ENCODE results near the gene CCDC12.

The CCDC12 gene

DNA sequence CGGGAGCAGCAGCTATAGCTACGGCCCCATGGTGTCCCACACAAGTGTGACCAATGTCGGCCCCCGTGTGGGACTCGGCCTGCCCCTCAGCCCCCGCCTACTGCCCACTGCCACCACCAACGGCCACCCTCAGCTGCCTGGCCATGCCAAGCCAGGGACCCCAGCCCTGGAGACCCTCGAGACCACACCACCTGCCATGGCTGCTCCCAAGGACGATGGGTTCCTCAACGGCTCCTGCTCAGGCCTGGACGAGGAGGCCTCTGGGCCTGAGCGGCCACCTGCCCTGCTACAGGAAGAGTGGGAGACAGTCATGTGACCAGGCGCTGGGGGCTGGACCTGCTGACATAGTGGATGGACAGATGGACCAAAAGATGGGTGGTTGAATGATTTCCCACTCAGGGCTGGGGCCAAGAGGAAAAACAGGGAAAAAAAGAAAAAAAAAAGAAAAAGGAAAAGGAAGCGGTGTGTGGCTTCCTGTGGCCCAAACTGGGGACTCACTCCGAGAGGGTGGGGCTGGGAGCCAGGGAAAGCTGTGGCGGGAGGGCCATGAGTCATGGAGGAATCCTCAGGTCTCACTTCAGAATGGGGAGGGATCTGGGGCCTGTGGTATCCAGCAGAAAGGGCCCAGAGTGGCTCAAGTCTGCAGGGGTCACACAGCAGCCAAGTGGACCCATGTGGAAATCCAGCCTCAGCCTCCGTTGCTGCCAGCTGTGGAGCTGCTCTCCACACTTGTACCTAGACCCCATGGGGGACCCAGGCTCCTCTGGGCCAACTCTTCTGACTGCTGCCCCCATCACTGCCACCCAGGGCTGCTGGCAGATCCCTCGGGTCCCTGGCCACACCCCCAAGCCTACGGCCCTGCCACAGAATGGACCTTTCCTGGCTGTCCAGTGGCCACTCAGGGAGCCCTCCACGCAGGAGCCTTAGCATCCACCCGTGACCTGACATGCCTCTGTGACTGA is 72.9 kb downstream of the CCDC12 start:
- no peak for DNase-seq

DNA sequence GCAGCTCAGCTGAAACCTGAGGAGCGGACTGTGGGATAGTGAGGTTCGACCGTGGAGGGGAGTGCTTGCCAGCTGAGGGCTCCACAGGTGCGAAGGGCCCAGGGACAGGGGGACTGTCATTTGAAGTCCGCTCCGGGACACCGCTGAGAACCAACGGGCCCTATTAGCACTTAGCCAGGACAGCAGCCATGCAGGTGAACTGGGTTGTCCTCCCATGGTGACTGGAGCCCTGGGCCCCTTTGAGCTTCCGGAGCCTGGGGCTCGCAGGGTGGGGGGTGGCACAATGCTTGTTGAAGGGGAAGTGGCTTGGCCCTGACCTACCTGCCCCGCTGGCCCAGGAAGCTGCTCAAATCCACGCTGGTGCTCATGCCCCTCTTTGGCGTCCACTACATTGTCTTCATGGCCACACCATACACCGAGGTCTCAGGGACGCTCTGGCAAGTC is 74.3 kb downstream of the CCDC12 start:
- DNase-seq, result no peak

DNA sequence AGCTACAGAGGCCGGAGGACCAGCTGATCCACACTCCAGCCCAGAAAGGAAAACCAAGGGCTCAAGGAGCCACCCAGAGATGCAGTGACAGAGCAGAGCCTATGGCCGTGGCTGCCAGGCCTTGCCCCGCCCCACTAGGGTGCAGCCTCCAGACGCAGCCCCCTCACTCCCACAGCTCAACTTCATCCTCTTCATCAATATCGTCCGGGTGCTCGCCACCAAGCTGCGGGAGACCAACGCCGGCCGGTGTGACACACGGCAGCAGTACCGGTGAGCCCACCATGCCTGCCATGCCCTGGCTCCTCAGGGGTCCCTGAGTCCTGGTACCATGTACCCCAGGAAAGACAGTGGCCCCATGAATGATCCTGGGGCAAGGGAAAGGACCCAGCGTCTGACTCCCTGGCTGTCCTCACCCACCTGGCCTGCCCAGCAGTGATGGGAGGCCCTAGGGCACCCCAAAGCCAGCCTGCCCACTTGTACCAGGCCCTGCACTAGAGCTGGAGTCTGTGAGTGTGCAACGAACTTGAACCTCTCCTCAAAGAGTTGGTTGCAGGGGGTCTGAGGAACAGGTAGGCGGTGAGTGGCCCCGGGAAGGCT is 74.9 kb downstream of the CCDC12 start:
- no peak for DNase-seq

DNA sequence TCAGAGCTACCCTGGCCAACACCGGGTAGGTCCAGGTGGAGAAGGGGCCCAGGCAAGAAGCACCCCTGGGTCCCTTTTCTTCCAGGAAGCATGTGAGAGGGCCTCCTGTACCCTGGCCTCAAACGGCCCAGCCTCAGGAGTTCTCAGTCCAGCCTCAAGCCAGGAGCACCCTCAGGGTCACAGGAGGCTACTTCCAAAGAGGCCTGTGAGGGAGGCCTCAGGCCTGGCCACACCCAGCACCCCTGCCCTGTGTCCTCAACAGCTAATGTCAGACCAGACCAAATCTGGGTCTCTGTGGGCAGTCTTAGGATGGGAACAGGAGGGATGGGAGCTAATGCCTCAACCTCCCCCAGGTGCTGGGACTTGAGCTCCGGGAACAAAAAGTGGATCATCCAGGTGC is 75.5 kb downstream of the CCDC12 start:
- DNase-seq, result no peak

GRCh38 chr3:46900356-46900755 is 76.2 kb downstream of the CCDC12 start:
- DNase-seq, result no peak

DNA sequence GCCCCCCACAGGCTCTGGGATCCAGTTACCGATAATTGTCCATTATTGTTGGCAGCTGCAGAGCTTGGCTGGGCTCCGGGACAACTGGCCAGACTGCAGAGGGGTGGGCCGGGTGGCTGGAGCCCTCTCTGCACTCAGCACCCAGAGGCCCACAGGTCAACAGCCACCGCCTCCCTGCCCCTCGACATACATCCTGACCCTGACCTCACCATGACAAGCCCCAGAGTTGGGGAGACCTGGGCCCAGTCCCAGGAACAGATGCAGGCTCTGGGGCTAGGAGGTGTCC is 76.6 kb downstream of the CCDC12 start:
- no peak for DNase-seq

- no peak for DNase-seq
These were observed 77.2 kb downstream of the CCDC12 start for GRCh38 chr3:46899151-46900006.

- DNase-seq, result no peak
These were observed 78.0 kb downstream of the CCDC12 start for GRCh38 chr3:46898321-46899150.

DNA sequence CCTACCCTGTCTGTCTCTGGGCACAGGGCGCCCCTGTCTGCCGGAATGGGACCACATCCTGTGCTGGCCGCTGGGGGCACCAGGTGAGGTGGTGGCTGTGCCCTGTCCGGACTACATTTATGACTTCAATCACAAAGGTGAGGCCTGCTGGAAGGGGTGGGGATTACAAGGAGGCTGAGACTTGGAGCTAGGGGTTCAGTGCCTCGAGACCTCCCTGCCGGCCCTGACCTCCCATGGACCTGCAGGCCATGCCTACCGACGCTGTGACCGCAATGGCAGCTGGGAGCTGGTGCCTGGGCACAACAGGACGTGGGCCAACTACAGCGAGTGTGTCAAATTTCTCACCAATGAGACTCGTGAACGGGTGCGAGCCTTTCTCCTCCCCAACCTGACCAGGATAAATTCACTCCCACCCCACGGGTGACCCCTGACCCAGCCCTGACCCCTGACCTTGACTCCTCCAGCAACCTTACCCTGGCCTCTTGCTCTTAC is 78.7 kb downstream of the CCDC12 start:
- no peak for DNase-seq

GRCh38 chr3:46897031-46897430 is 79.5 kb downstream of the CCDC12 start:
- DNase-seq, result no peak

- DNase-seq, result no peak
These were observed 80.2 kb downstream of the CCDC12 start for GRCh38 chr3:46896386-46896785.

GRCh38 chr3:46895761-46896160 is 80.8 kb downstream of the CCDC12 start:
- DNase-seq, result no peak

DNA sequence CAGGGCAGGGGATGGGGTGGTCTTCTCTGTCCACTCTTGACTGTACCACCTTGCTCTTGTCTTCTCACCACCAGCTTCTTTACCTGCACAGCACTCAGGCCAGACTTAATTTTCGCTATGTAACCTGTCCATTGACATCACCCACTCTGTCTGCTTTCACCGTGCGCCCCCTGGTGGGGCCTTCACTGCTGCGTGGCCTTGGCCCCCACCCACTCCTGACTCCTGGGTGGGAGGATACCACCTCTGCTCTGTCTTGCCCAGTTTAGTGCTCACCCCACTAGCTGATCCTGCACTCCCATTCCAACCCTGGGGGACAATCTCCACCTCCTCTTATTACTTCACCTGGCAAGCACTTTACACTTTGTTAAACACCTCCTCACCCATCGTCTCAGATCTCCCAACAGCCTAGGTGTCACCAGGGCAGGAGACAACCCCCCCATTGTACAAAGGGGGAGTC is 81.3 kb downstream of the CCDC12 start:
- DNase-seq, result peak; percentile 72

DNA sequence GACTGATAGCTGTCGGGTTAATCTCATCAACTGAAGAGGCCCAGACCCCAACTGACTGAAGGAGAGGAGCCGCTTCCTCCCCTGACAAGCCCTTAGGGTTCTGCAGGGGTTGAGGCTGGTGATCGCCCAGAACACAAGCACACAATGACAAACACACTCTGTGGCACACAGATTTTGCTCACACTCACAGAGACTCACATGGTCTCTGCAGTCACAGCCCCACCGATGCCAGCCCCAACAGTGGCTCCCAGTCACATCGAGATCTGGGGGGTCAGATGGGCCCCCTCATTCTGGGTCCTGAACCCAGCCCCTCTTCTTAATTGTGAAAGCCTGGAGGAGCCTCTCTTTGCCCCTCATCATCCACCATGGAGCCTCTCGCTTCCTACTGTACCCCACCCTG is 82.3 kb downstream of the CCDC12 start:
- no peak for DNase-seq

- no peak for DNase-seq
These were observed 82.8 kb downstream of the CCDC12 start for GRCh38 chr3:46893763-46894162.

GRCh38 chr3:46893146-46893748 is 83.3 kb downstream of the CCDC12 start:
- no peak for DNase-seq

DNA sequence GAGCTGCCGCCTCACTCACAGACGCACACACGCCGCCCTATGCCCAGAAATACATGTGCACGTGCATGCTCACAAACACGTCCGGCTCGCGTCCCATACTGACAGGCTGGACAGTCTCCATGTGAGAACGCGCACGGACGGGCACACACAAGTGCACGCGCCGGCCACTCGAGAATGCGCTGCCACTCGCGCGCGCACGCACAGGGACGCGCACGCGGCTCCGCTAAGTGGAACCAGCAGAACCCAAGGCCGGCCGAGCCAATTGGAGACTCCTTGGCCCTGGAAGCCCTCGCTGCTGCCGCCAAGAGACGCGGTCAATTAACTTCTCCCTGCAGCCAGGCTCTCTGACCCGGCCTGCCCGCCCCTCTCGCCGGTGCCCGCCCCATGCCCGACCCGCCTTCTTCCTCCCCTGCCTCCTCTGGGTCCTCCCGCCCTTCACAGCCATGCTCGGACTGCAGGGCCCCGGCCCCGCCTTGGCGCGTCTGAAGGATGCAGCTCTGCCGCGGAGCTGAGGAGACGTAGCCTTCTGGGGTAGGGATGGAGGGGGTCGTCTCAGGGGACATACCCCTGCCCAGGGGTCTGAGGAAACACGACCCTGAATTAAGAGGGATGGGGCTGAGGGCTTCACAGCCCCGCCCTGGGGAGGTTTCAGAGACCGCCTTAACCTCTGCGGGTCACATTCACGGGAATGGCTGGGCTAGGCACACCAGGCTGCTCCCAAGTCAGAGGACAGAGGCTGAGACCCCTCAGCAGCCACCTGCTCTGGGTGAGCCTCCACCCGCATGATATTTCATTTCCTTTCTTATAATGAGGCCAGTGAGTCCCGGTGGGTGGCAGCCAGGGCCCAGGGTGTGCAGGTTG is 84.0 kb downstream of the CCDC12 start:
- DNase-seq, result no peak

GRCh38 chr3:46891132-46891531 is 85.4 kb downstream of the CCDC12 start:
- no peak for DNase-seq

DNA sequence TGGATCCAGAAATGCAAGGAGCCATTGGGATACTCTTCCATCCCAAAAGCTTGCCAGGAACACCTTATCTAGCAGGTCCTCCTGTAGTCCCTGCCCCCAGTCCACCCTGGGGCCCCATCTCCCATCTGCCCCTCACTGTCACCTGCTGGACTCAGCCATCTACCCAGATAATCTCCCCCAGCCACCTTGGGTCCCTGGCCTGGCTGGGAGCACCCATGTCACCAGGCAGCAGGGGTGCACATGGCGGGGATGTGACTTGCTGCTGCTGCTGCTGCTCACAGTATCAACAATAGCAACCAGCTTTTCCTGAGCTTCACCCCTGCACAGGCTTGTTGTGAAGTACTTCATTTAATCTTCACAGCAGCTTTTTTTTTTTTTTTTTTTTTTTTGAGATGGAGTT is 86.4 kb downstream of the CCDC12 start:
- no peak for DNase-seq

DNA sequence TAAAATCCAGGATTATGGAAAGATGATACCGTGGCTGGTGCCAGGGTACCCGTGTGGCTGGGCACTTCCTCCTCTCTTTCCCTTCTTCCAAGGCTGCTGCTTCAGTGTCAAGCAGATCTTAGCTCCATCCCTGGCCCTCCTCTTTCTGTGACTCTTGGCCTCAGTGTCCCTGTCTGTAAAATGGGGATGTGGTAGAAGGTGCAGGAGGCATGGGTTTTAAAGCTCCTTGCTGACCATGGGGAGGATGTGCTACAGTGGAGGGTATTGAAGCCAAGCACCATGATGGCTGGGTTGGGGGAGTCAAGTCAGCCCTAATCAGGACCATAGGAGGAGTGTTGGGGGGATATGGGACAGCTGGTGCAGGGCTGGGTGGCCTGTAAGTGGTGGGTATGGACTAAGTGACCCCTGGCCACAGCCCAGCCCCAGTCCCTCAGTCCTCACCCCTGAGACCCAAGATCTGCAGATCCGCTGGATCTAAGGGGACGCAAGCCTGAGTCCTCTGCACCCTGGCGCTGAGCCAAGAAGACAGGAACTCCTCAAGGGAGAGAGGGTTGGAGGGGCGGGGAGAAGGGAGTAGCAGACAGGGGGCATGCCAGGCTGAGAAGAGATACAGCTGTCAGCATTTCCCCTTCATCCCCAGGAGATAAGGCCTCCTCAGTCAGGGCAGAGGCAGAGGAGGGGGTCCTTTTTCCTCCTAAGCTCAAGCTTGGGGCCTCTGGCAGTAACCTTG is 87.0 kb downstream of the CCDC12 start:
- no peak for DNase-seq

Data from central memory CD4-positive, alpha-beta T cell (primary cell).